ENCODE data around the gene HCN3.

DNA sequence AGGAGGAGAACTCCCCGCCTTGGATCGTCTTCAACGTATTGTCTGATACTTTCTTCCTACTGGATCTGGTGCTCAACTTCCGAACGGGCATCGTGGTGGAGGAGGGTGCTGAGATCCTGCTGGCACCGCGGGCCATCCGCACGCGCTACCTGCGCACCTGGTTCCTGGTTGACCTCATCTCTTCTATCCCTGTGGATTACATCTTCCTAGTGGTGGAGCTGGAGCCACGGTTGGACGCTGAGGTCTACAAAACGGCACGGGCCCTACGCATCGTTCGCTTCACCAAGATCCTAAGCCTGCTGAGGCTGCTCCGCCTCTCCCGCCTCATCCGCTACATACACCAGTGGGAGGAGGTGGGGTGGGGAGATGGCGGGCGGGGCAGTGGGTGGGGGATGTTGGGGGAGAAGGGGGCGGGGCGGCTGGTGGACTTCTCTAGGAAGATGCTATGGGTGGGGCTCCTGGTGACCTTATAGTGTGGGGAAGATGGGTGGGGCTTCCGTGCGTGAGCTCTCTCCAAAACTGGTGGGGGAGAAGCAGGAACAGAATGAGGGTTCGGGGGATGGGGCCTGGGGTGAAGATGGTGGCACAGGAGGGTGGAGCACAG lies 5.3 kb downstream of the HCN3 start:
- TF ChIP-seq CTCF (IDR thresholded peaks at IDR 0.05; ENCODE audit: low read length) (no peak), EZH2 (optimal IDR thresholded peaks at IDR 0.05; ENCODE audit: low read depth, low read length) (no peak)

All from MM.1S (cell line).